GM21390 (cell line): ENCODE results near the gene GPHB5.
"Not testable (repeated sequence)": the region's sequence is repeated elsewhere in the genome, so short reads cannot be mapped to it uniquely, and the experiment has no call there.

Experiments used
- ATAC-seq: cut with Tn5 transposase; IDR thresholded peaks from one replicate; pipeline ENCODE4 v1.9.1; 2021; ENCODE audit not compliant: unreplicated experiment

GPHB5 gene, protein sequence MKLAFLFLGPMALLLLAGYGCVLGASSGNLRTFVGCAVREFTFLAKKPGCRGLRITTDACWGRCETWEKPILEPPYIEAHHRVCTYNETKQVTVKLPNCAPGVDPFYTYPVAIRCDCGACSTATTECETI

DNA sequence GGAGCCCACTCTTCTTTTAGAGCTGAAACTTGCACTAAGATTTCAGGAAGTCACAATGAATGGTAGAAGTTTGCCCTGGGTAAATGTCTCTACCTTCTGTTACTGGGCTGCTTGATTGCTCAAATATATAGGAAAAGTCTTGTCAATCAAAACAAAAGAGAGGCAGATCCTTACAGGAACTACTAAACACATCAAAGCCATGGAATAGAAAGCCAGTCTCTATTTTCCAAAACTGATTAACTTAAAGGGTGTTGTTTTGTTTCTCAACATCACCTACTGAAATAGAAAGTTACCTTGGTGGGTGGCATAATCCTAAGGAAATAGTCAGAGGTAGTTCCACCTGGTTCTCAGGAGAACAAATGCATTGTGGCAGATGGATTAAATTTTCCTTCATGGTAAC lies at the start of gene GPHB5:
TSS of gene GPHB5 (minus strand) at position 101 of the 400 bp plus-strand sequence. CDS start 1,086 bp downstream, outside the sequence.
- ATAC-seq = no peak

- no peak for ATAC-seq
Observed at GRCh38 chr14:63367742-63368364, 49.1 kb upstream of the GPHB5 start.

- no peak for ATAC-seq
Observed at GRCh38 chr14:63362389-63362819, 43.7 kb upstream of the GPHB5 start.

DNA sequence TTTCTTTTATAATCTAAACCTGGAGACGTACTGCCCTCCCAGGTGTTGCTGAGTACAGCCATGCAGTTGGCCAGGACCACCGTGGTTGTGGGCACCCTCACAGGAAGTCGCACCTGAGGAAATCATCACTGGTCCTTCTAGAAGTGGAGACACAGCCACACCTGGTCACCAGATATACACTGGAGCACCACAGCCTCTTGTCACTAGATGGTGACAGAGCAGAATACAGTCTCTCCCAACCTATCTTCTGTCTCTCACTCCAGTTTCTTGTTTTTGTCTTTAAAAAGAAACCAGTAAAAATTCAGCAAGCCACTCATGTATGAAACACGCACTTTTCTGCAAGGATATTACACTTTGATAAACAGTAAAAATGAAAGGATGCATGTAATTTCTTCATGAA lies 43.1 kb upstream of the GPHB5 start:
- ATAC-seq = no peak

DNA sequence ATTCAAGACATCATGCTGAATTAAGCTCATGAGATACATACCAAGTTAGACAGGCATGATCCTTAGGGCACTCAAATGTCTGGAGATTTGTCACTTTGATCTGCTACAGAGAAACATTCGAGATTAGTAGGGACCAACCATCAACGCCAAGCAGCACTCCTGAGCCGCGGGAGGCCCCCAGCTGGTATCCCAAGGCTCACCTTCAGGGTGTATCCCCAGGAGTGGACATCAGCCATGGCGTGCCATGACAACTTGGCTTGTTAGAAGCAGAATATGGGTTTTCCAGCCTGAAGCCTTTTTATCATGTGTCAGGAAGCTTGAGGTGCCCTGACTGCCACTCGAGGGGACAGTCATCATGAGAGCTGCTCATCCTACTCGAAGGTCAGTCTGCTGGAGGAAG lies 39.1 kb upstream of the GPHB5 start:
- ATAC-seq = no peak

DNA sequence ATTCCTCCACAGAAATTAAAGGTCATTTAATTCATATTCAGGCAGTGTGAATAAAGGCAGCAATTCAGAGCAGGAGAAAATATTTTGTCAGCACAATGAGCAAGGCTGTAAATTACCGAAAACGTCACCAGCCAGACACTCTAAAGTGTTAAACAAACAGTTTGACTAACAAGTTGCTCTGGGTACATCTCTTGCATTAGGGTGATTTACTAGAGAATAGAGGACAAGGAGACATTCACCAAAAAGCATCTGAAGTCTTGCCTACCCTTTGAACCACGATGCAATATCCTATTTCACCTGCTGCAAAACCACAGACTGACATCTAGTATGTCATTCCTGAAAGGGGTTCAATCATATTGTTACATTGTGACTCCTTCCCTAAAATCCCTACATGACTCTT lies 27.1 kb upstream of the GPHB5 start:
- ATAC-seq = no peak

- no peak for ATAC-seq
Observed at GRCh38 chr14:63344336-63344735, 25.6 kb upstream of the GPHB5 start.

- ATAC-seq = no peak
Observed at GRCh38 chr14:63343878-63344277, 25.1 kb upstream of the GPHB5 start.

- ATAC-seq = no peak
Observed at GRCh38 chr14:63342371-63342770, 23.6 kb upstream of the GPHB5 start.

DNA sequence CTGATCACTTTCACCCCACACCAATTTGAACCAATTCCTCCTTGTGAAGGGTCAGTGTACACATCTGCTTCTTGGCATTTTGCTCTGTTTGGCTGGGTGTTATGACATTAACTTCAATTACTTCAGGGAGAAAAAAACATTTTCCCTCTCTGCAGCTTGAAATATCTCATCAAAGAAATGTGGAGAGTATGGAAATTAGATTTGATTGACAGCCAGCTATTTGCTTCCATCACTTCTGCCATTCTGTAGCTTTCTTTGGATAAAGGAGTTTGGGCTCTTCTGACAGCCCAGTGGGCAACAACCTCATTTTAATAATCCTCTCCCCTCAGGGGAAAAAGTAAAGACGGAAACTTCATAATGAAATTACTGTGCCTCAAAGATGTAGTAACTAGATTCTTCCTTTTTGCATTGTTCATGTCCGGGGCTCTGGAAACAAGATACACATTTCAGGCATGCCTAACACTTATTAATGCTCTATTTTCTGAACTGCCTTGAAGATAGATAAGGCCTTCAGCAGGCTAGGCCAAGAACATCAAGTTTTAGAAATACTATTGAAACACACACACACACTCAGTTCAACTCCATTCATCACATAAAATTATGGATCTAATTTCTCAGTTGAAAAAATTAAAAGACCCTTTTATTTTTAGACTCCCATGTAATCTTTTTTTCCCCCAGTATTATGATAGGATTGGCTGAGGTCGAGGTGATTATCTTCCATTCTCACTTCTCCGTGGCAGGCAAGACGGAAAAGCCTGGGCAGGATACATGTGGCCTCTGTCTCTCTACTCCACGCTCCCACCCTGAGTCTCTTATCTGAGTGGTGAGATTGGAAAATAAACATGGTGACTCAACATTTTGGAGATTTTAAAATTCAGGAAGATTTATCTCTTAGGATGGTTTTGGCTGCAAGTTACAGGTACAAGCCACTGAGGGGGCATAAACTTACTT lies 10.3 kb upstream of the GPHB5 start:
- ATAC-seq = no peak

GRCh38 chr14:63326840-63327239 lies 8.1 kb upstream of the GPHB5 start:
- no peak for ATAC-seq

DNA sequence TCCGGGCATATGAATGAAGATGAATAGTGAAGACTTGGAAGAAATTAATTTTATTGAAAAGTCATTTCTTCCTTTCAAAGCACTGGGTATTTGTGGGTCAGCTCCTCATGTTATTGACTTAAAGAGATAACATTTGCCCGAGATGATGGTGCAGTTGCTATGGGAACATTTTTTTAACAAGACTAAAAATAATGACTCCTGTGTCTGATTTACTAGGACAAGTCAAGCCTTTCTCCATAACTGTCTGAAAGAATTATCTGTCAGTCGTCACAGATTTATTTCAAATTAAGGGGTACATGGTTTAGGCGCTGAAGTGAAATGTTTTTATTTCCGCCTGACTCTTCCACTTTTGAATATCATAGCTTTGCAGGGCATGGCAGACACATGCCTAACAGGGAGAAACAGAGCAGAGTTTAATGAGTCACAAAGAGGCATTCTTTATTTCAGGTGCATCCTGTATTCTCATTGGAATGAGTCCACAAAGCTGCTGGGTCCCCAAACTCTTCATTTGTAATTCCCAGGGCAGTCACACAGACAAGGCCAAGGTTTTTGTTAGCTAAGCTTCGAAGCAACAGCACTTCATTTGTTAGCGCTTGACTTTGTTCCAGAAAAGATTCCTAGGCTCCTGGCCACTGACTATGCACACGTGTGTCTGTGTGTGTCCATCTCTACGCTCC lies 4.3 kb upstream of the GPHB5 start:
- no peak for ATAC-seq

DNA sequence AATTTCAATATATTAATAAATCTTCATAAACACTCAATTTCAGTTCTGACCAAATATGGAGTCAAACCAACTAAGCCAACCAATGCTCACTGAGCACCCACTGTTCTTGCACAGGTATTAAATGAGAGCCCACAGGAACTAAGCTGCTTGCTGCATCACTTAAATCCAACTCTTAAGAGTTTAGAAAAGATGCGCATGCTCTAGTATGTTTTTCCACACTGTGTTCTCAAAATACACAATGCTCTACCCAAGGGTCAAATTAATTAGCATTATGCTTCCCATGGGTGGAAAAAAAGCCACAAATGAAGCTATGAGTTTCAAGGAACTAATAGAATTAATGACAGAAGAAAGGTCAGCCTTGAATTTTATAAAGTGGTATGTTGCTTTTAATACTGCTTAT lies 3.7 kb upstream of the GPHB5 start:
- no peak for ATAC-seq

- ATAC-seq = no peak
Observed at GRCh38 chr14:63308723-63309317, 9.9 kb downstream of the GPHB5 start.

DNA sequence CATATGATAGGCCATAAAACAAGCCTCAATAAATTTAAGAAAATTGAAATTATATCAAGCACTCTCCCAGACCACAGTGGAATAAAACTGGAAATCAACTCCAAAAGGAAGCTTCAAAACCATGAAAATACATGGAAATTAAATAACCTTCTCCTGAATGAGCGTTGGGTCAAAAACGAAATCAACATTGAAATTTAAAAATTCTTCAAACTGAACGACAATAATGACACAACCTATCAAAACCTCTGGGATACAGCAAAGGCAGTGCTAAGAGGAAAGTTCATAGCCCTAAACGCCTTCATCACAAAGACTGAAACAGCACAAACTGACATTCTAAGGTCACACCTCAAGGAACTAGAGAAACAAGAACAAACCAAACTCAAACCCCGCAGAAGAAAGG lies 14.3 kb downstream of the GPHB5 start:
- not testable (repeated sequence) for ATAC-seq

- ATAC-seq = no peak
Observed at GRCh38 chr14:63301891-63302534, 16.7 kb downstream of the GPHB5 start.

GRCh38 chr14:63300854-63301253 lies 17.9 kb downstream of the GPHB5 start:
- ATAC-seq = no peak

GRCh38 chr14:63299351-63300110 lies 19.2 kb downstream of the GPHB5 start:
- ATAC-seq = no peak

GRCh38 chr14:63297372-63298063 lies 21.2 kb downstream of the GPHB5 start:
- no peak for ATAC-seq
